IPS DF 4.7 (cell line): Measurements from ENCODE around the gene POLD2.
"Not testable (repeated sequence)": the region's sequence is repeated elsewhere in the genome, so short reads cannot be mapped to it uniquely, and the experiment has no call there.

Experiments
- DNase-seq: peaks from one replicate; pipeline ENCODE4 v3.0.0-alpha.2; 2013; ENCODE audit warnings: low spot score; ENCODE audit errors: extremely low read depth

POLD2 gene

GRCh38 chr7:44123190-44124003 is at the start of gene POLD2:
Gene POLD2, minus strand, starts transcription at chr7:44123548. Its CDS starts 1,495 bp downstream, at chr7:44122053.
- peak; percentile 60 for DNase-seq

DNA sequence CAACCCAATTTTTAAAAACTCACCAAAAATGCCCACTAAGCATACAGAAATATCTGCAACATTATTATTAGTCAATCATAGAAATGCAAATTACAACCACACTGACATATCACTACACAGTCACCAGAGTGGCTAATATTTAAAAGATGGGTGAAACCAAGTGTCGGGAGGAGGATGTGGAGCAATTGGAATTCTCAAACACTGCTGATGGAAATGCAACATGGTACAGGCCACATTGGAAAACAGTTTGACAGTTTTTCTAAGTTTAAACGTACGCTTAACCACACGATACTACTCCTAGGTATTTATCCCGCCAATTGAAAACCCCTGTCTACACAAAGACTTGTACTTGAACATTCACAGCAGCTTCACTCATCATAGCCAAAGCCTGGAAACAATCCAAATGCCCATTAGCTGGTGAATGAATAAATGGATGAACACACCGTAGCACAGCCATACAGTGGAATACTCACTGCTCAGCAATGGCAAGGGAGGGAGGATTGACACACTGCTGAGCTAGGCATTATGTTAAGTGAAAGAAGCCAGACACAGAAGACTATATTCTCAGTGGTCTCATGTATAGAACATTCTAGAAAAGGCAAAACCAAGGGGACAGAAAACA is 49.6 kb upstream of the POLD2 start:
- DNase-seq: no peak

DNA sequence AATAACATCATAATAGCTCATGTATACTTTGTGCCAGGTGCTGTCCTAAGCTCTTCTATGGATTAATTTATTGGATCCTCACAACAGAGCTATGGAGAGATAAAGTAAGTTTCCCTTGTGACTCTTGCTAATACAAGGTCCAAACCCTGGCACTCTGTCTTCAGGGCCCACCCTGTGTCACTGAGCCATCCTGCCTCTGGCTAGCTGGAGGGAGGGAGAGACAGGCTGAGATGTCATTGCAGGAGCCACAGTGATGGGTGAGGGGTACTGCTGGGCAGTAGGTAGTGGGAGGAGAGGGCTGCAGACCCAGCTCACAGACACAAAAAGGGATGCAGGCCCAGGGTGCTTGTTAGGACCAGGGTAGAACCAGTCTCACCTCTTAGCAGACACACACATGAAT is 49.0 kb upstream of the POLD2 start:
- DNase-seq: no peak

DNA sequence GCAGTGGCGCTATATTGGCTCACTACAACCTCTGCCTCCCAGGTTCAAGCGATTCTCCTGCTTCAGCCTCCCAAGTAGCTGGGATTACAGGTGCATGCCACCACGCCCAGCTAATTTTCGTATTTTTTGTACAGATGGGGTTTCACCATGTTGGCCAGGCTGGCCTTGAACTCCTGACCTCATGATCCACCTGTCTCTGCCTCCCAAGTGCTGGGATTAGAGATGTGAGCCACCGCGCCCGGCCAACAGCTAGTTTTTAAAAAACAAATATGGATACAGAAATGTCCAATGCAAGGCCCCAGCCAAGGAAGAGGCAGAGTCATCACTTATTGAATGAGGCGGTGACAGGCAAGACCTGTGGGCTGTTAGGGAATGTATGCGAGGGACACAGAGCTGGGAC is 48.6 kb upstream of the POLD2 start:
- not testable (repeated sequence) for DNase-seq

- DNase-seq: no peak
These were observed 44.6 kb upstream of the POLD2 start for GRCh38 chr7:44167920-44168319.

GRCh38 chr7:44163591-44163990 is 40.2 kb upstream of the POLD2 start:
- no peak for DNase-seq

- no peak for DNase-seq
These were observed 39.5 kb upstream of the POLD2 start for GRCh38 chr7:44162785-44163395.

DNA sequence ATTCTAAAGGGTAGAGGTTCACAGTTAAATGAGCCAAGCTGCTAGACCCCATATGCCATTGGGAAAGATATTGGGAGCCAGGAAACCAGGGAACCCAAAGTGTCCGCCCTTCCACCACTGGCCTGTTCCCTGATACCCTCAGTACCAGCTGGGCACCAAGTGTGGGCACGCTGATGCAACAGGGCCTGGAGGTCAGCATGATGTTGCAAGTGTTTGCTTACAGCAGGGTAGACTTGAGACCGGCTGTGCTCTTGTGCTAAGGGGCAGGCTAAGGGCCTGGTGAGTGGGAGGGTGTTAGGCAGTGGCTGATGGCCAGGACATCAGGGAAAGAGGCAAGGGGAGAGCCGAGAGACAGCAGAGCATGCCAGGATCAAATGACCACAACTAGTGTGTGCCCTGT is 38.8 kb upstream of the POLD2 start:
- DNase-seq: no peak

DNA sequence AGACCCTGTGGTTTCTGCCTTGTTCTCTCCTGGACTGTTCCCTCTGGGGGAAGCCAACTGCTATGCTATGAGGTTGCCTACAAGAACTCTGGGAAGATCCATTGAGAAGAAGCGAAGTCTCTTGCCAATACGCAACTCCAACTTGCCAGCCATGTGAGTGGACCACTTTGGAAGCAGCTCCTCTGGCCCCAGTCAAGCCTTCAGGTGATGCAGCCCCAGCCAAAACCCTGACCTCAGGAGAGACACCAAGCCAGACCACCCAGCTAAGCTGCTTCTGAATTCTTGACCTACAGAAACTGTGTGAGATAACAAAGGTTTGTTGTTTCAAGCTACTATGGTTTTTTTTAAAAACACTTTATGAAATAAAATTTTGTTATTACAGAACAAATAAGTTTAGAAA is 38.0 kb upstream of the POLD2 start:
- DNase-seq: no peak

GRCh38 chr7:44159824-44160630 is 36.7 kb upstream of the POLD2 start:
- DNase-seq: no peak

GRCh38 chr7:44158873-44159631 is 35.7 kb upstream of the POLD2 start:
- DNase-seq: no peak

GRCh38 chr7:44158096-44158872 is 34.9 kb upstream of the POLD2 start:
- no peak for DNase-seq

DNA sequence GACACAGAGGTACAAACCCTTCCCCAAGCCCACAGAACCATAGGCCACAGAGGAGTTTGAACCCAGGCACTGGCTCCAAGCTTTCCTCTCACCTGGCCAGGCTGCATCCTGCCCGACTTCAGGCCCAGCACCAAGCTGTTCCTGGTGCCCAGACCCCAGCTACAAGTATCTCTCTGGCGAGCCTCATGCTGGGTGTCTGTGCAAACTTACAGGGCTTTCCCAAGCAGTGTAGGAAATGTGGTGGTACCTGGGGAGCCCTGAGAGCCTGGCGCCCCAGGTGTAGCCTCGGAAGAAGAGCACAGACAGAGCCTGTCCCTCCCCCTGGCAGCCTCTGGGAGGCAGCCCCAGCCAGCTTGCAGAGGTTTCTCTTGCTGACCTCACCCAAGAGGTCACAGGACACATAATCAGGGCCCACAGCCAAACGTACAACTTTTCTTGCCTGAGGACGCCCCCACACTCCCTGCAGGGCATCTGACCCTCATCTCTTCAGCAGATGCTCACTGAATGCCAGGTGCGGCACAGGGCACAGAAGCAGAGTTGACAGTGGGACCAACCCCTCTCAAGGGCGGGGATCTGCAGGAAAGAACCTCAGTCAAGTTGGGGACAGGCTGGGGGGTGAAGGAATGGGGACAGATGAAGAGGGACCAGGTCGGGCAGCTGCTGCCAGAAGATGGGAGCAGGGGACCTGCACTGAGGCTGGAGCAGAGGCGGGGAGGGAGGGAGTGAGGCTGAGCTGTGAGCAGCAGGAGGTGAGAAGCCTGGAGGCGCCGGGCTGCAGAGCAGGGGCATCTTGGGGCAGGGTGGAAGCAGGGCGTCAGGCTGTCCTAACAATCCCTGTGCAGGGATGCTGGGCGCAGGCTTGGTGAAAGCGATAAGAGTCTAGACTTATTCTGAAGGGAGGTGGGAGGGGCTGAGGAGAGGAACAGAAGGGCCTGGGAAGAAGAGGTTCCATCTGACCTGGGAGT is 34.0 kb upstream of the POLD2 start:
- DNase-seq: no peak

DNA sequence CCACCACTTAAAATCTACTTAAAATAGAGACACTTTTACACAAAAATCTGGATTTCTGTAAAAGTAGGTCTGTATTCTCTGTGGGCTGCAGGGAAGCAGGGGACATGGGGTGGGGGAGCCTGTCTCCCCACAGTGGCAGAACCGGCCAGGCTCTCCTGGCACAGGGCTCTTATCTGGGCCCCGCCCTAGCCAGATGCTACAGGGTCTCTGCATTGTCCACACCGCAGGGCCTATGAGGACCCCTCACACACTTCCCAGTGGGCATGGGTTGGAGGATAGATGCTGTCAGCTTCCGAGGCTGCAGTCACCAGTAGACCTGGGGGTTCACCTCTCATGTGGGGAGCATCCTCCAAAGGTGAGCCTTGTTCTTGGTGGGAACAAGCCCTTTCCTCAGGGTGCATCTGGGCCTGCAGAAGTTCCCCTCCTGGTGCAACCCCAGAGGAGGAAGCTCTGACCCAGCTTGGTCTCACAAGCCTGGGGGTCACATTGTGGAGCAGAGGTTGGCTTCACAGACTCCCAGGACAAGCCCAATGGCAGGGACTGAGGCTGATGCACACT is 33.2 kb upstream of the POLD2 start:
- DNase-seq: no peak

GRCh38 chr7:44155191-44156185 is 32.1 kb upstream of the POLD2 start:
- no peak for DNase-seq

GRCh38 chr7:44154703-44155102 is 31.4 kb upstream of the POLD2 start:
- DNase-seq: no peak

DNA sequence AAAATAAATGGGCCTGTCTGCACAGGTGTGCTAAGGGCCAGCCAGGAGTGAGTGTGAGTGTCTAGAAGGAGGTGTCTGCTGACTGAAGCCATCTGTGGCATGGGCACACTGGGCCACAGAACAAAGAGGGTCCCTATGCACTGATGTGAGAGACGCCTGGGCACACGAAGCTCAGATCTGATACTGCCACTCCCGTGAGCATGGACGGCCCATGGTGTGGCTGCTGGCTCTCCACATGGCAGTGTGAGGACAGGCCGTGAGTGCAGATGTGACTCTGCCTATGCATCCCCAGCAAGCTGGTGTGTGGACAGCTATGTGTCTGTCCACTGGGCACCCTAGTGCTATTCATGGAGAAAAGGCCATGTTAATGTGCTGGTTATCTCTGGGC is 30.6 kb upstream of the POLD2 start:
- no peak for DNase-seq
